Measurements from ENCODE around the gene PTPRQ. TPM values are rescaled to one million over a fixed set of nuclear protein-coding genes. Genes with fewer than 3 reads are reported as not detected.

Gene PTPRQ, protein sequence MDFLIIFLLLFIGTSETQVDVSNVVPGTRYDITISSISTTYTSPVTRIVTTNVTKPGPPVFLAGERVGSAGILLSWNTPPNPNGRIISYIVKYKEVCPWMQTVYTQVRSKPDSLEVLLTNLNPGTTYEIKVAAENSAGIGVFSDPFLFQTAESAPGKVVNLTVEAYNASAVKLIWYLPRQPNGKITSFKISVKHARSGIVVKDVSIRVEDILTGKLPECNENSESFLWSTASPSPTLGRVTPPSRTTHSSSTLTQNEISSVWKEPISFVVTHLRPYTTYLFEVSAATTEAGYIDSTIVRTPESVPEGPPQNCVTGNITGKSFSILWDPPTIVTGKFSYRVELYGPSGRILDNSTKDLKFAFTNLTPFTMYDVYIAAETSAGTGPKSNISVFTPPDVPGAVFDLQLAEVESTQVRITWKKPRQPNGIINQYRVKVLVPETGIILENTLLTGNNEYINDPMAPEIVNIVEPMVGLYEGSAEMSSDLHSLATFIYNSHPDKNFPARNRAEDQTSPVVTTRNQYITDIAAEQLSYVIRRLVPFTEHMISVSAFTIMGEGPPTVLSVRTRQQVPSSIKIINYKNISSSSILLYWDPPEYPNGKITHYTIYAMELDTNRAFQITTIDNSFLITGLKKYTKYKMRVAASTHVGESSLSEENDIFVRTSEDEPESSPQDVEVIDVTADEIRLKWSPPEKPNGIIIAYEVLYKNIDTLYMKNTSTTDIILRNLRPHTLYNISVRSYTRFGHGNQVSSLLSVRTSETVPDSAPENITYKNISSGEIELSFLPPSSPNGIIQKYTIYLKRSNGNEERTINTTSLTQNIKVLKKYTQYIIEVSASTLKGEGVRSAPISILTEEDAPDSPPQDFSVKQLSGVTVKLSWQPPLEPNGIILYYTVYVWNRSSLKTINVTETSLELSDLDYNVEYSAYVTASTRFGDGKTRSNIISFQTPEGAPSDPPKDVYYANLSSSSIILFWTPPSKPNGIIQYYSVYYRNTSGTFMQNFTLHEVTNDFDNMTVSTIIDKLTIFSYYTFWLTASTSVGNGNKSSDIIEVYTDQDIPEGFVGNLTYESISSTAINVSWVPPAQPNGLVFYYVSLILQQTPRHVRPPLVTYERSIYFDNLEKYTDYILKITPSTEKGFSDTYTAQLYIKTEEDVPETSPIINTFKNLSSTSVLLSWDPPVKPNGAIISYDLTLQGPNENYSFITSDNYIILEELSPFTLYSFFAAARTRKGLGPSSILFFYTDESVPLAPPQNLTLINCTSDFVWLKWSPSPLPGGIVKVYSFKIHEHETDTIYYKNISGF (N-terminal part only)
- total RNA-seq, result under 1 TPM in 2 of 5 donors, not detected in 3; 0.29 to 0.92 TPM
- polyA plus RNA-seq, result under 1 TPM in 1 of 3 donors, not detected in 2; 0.55 TPM
- long read RNA-seq, donor 1, result 0 reads
- long read RNA-seq, donor 2, result 0 reads
- long read RNA-seq, donor 3, result 0 reads
- long read RNA-seq, donor 4, result 0 reads
- long read RNA-seq, donor 5, result 0 reads
- long read RNA-seq, donor 6, result 0 reads
- long read RNA-seq, donor 7, result 0 reads
- long read RNA-seq, donor 8, result 0 reads
- long read RNA-seq, donor 9, result 0 reads
- long read RNA-seq, donor 10, result 0 reads

DNA sequence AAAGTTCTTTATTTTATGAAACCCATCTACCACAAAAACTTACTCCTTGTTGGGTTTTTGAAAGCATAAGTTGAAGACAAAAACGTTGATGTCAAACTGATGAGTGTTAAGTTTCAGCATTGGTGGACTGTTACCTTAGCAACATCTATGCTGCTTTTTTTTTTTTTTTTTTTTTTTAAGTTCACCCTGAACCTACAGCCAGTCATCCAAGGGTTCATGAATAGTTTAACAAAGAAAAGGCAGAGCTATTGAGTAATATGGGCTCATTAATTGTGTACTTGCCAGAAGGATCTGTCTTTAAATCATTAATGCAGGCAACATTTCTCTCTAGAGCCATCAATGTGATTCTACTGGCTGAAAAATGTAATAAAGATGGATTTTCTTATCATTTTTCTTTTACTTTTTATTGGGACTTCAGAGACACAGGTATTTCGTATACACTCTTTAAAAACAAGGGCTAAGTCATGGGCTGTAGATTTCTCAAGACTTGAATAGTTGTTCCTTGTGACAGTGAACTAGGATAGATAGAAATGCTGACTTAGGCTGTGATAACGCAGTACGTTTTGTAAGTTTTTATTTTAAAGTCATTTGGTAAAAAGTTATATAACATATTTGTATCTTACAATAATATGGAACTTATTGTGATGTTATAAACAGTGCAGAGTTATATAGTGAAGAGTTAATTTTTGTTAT is at the start of gene PTPRQ:
PTPRQ (plus strand) TSS at position 262 of the 693 bp plus-strand sequence; CDS start at position 373, 111 bp downstream.
- intact Hi-C loops (cut with DNase I; ENCODE audit: low total_unique reads), result no loop called here
- TF ChIP-seq EP300 (IDR thresholded peaks at IDR 0.05) (no peak), POLR2A (IDR thresholded peaks at IDR 0.05) (no peak), POLR2AphosphoS5 (IDR thresholded peaks at IDR 0.05) (no peak)
- TF ChIP-seq, protein P1, sequence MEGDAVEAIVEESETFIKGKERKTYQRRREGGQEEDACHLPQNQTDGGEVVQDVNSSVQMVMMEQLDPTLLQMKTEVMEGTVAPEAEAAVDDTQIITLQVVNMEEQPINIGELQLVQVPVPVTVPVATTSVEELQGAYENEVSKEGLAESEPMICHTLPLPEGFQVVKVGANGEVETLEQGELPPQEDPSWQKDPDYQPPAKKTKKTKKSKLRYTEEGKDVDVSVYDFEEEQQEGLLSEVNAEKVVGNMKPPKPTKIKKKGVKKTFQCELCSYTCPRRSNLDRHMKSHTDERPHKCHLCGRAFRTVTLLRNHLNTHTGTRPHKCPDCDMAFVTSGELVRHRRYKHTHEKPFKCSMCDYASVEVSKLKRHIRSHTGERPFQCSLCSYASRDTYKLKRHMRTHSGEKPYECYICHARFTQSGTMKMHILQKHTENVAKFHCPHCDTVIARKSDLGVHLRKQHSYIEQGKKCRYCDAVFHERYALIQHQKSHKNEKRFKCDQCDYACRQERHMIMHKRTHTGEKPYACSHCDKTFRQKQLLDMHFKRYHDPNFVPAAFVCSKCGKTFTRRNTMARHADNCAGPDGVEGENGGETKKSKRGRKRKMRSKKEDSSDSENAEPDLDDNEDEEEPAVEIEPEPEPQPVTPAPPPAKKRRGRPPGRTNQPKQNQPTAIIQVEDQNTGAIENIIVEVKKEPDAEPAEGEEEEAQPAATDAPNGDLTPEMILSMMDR (IDR thresholded peaks at IDR 0.05), result no peak
- no peak within 1 kb of the TSS for H3K27ac ChIP-seq
- H3K9me3 ChIP-seq, result no peaks in the 10 kb centered on the region
- peaks cover 0 to 26% (median 13%) of the 10 kb centered on the region in 4 donors for H3K4me1 ChIP-seq
- no peaks in the 10 kb centered on the region for H3K36me3 ChIP-seq
- WGBS, 5 donors, result 68 to 78% (median 72%) methylated on average over 4 of the region's 4 CpGs
- DNase-seq, result no peak
- no peaks in the 10 kb centered on the region for H3K27me3 ChIP-seq
- H3K4me3 ChIP-seq, result no peak within 1 kb of the TSS

DNA sequence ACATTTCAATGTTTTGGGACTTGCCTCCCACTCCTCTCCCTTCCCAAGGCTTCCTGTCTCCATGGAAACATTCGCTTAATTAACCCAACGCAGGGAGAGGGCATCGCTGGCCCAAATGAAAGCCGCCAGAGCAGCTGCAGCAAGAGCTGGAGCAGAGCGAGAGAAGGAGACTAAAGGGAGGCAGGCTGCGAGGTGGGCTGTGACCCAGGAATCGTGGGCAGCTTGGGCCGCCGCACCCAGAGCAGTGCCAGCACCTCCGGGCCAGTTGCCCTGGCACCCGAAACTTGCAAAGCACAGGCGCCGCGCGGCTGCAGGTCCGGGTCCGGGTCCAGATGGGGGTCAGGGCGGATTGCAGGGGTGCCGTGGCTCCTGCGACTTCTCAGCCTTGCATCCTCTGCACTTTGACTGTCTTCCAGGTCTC is 43.5 kb upstream of the PTPRQ start:
- Histone ChIP-seq H3K27me3 (peaks cover 0 to 13% (median 8%) of the 10 kb centered on the region in 3 donors), H3K36me3 (no peaks in the 10 kb centered on the region), H3K9me3 (no peaks in the 10 kb centered on the region), H3K27ac (no peak overlapping the region), H3K4me1 (peaks cover 0 to 7% (median 3%) of the 10 kb centered on the region in 4 donors), H3K4me3 (peak overlapping the region; percentile 22 to 31 (median 28))
- TF ChIP-seq, protein P1 (IDR thresholded peaks at IDR 0.05), result no peak
- no peak for TF ChIP-seq POLR2AphosphoS5 (IDR thresholded peaks at IDR 0.05)
- no peak for TF ChIP-seq EP300 (IDR thresholded peaks at IDR 0.05)
- TF ChIP-seq POLR2A (IDR thresholded peaks at IDR 0.05), result no peak
- peak in 1 of 2 donors; percentile 15 for DNase-seq
- intact Hi-C loops (cut with DNase I; ENCODE audit: low total_unique reads), result no loop called here
- WGBS, 5 donors, result 18 to 29% (median 20%) methylated on average over 18 to 20 of the region's 20 CpGs

DNA sequence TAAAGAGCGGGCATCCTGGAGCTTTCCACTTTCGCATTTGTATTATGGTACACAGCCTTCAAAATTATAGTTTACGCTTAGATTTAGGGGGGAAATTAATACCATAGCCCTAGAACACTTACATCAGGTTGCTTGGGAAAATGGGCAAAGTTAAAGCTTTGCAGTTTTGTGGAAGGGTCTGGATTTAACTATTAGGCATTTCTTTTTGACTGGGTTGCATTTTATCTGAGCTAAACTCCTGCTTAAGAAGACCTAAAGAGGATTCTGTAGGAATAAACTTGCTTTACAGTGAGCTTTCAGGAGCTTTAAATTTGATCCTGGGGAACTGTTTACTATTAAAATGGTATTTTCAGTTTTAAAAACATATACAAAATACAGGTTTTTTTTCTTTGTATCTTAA is 42.8 kb upstream of the PTPRQ start:
- Histone ChIP-seq H3K4me3 (no peak overlapping the region), H3K9me3 (no peaks in the 10 kb centered on the region), H3K27me3 (peaks cover 0 to 13% (median 8%) of the 10 kb centered on the region in 3 donors), H3K27ac (no peak overlapping the region), H3K4me1 (peaks cover 0 to 7% (median 3%) of the 10 kb centered on the region in 4 donors), H3K36me3 (no peaks in the 10 kb centered on the region)
- TF ChIP-seq, protein P1 (IDR thresholded peaks at IDR 0.05), result no peak
- no peak for TF ChIP-seq EP300 (IDR thresholded peaks at IDR 0.05)
- TF ChIP-seq POLR2AphosphoS5 (IDR thresholded peaks at IDR 0.05), result no peak
- no peak for TF ChIP-seq POLR2A (IDR thresholded peaks at IDR 0.05)
- no peak for DNase-seq
- intact Hi-C loops (cut with DNase I; ENCODE audit: low total_unique reads), result no loop called here
- WGBS, 5 donors, result 75 to 79% (median 76%) methylated on average over 3 of the region's 3 CpGs
